A549 (cell line): ENCODE results near the gene KLHL35.

Experiments
- CEBPB ChIP-seq, 2 experiments: fragments of >200 bp in 1 of 2; sonication (Bioruptor Twin) in 1 of 2; formaldehyde crosslinking in 1 of 2; IDR thresholded peaks; 2 replicates each; pipeline ENCODE4 v1.6.1; 2012 to 2016
- CTCF ChIP-seq: fragments of >200 bp; sonication (Bioruptor Twin); formaldehyde crosslinking; IDR thresholded peaks from 3 replicates; pipeline ENCODE4 v1.5.1; 2016
- HOXA7 ChIP-seq: fragments of 250-450 bp; sonication (Bioruptor Pico); IDR thresholded peaks from 2 replicates; pipeline ENCODE4 v1.5.0; 2020; ENCODE audit warnings: mild to moderate bottlenecking, moderate library complexity
- KDM5A ChIP-seq: fragments of 200-600 bp; sonication (generic); IDR thresholded peaks from 2 replicates; pipeline ENCODE4 v1.6.1; 2016; ENCODE audit warnings: antibody characterized with exemption, mild to moderate bottlenecking
- POLR2A ChIP-seq: IDR thresholded peaks from 2 replicates; pipeline ENCODE4 v1.6.1; 2012; ENCODE audit warnings: mild to moderate bottlenecking, low read length

GRCh38 chr11:75450826-75451821, 18.1 kb upstream of the KLHL35 start:
- no peak for TF ChIP-seq CEBPB (IDR thresholded peaks at IDR 0.05)
- TF ChIP-seq KDM5A, result no peak
- TF ChIP-seq HOXA7 (CRISPR knock-in tag), result no peak
- no peak for TF ChIP-seq POLR2A
- peak; percentile 47 for TF ChIP-seq CTCF
